ENCODE measurements around the gene NSF.
"Not testable (repeated sequence)": the region's sequence is repeated elsewhere in the genome, so short reads cannot be mapped to it uniquely, and the experiment has no call there.

NSF gene

DNA sequence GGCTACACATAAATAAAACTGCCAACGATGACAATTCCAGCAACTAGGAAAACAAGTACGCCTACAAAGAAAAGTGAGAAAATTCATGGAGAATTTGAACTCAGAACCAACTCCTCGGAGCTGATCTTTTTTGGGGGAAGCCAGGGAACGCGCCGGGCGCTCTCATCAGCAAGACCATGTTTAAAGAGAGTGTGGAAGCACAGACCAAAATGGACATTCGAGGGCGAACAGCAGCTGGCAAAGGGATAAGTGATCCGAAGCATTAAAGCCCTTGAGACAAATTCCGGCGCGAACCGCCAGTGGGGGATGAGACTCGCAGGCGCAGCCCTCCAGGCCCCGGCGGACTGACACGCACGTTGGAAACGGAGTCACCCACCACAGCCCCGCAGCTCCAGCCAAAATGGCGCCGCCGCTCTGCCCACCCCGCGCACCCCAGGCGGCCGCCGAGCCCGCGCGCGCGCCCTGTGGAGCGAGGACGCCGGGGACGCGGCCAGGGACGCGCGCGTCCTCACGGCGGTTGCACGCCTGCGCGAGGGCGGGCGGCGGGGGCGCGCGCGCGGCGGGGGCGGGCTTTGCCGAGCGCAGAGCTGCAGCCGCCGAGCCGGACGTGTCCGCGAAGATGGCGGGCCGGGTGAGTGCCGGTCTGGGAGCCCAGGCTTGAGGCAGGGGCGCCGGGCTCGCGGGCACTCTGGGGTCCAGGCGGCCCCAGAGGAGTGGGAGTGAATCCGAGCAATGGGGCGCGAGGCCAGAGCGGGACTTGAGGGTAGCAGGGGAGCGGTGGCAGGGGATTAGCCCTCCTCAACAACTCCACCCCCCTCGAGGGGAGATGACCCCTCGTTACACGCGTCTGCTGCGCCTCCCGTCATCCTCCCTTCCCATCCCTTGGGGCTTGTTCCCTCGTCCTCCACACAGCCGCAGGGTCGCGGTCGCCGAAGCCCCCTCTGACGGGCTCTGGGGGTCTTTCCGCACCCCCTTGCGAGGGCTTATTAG, at the start of gene NSF:
Gene NSF, plus strand, starts transcription at position 513 of the 990 bp plus-strand sequence. Its CDS starts 107 bp downstream, at position 620.
- not testable (repeated sequence) for DNase-seq (ENCODE audit: low read depth)

DNA sequence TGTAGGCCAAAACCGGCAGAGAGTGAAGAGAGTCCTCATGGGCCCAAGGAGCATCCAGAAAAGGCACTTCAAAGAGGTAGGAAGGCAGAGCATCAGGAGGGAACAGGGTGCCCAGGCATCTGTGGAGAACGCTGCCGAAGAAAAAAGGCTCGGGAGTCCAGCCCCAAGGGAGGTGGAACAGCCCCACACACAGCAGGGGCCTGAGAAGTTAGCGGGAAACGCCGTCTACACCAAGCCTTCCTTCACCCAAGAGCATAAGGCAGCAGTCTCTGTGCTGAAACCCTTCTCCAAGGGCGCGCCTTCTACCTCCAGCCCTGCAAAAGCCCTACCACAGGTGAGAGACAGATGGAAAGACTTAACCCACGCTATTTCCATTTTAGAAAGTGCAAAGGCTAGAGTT, 41.9 kb upstream of the NSF start:
- not testable (repeated sequence) for DNase-seq (ENCODE audit: low read depth)

DNA sequence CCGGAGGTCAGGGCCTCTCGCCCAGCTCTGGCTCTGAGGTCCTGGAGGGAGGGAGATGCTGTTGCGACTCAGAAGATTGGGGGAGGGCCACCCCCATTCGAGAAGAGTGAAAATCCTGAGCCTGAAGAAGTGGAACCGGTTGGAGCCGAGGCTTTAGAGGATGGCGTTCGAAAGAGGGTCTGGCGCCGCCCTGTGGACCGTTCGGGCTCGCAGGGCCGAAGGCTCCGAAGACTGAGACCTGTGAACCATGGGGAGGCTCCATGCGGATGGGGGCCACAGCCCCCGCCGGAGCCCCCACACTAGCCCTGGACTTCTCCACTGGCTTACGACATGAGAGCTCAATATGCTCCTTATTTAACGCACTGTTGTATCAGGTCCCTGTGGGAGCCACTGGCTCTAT, 31.3 kb upstream of the NSF start:
- DNase-seq (ENCODE audit: low read depth): not testable (repeated sequence)

DNA sequence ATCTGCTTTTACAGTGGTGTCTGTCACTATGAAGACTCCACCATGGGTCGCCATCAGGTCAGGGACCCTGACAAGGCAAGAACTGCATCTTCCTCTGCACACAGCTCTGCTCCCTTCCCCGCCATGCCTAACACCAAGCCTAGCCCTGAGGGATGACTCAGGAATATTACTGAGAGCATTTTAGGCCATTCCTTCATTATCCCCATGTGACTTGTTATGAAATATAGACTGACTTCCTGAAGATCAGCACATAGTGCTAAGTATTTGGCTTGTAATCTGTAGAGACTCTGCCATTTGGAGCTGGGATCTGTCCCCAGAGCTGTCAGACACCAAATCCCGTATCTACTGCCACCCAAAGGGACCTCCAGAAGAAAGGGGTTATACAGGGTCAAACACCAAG, 30.4 kb upstream of the NSF start:
- DNase-seq (ENCODE audit: low read depth): not testable (repeated sequence)

DNA sequence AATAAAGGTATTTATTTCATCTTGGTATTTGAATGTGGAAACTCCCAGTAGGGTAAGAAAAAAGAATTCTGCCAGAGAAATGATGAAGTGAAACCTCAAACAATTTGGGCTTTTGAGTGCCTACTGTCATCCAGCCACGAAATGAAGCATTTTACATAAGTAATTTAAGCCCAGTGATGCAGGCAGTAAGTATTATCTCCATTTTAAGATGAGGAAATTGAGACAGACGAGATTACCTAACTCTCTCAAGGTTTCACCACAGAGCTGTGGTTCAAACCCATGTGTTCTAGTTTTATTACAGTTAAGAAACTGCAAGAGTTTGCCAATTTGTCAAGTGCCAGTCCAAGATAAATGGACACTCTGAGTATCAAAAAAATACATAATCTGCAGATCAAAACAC, 24.2 kb upstream of the NSF start:
- DNase-seq (ENCODE audit: low read depth): not testable (repeated sequence)

DNA sequence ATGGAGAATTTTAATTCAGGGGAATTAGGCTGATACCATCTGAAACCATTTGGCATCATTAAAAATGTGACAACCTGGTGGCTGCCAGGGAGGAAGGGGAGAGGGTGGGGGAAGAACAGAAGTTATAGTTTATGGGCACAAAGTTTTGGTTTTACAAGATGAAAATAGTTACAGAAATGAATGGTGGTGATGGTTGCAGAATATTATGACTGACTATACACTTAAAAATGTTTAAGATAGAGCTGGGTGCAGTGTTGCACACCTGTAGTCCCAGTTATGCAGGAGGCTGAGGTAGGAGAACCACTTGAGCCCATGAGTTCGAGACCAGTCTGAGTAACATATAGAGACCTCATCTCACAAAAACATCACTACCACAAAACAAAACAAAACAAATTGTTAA, 23.5 kb upstream of the NSF start:
- DNase-seq (ENCODE audit: low read depth): not testable (repeated sequence)

DNA sequence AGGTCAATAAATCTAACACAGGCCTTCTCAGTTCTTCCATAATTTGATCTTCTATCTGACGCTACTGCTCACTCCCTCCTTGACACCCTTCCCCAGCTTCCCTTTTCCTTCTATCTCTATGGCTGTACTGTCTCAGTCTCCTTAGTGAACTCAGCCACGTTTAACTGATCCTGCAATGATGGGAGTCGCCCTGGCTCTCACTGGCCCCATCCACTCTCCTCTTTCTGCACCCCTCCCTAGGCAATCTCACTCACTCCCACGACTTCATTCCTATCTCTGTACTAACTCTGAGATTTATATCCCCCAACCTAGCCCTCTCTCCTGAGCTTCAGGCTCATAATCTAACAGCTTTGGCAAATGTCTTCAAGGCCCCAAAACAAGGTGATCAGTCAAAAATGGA, 18.7 kb upstream of the NSF start:
- DNase-seq (ENCODE audit: low read depth): not testable (repeated sequence)

DNA sequence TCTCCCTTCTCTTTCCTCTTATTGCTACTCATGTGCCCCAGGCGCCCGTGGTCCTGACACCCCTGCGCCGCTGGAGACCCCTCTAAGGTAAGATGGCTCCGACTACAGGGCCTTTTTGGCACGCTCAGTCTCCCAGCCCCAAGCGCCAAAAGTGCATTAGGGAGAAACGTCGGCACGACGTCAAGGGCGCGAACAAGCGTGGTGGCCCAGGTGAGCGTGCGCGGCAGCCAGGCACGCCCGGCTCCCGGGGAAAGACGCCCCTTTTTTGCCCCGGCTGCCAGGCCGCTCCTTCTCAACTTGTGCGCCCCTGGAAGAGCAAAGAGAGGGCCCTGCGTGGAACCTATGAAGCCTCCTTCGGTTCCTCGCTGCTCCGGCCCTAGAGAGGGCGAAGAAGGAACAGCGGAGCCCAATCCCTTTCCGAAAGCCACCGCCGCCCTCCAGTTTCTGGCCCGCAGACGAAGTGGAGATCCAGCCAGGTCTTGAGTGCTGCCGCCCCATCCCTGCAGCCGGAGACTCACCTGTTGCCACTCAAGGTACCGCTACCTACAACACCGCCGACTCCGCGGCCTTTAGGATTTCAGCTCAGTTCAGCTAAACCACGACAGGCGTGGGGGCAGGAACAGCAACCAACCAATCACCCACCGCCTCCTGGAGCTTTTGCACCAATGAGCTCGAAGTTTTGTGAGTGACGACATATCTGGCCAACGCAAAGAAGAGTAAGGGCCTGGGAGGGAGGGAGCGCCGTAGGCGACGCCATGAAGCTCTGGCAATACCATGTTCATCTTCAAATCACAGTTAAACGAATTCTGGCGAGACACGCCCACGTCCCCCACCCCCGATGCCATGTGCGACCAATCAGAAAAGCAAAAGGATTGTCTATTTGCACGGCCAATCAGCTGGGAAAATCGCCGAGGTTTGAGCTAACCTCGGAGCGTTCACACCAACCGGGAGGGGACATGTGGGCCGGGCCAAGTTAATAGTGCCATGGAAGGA, 11.1 kb upstream of the NSF start, which contains the start of gene ARL17A:
Gene ARL17A, minus strand, starts transcription at position 609 of the 993 bp plus-strand sequence. CDS start 3,369 bp downstream, outside the sequence.
- DNase-seq (ENCODE audit: low read depth): not testable (repeated sequence)

DNA sequence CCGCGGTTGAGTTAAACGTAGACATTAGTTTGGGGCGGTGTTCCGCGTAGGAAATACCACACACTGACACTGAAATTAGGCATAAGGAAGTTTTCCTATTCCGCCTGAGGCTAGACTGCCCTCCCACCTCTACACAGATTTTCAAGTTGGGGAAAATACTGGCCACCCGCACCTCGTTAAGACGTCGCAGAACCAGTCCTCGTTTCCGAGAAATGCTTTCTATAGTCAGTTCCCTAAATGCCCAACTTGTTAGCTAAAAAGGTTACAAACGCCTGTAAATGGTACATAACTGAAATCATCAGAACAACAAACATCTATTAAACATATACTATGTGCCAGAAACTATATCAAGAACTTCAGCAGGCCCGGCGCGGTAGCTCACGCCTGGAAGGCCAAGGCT, 10.4 kb upstream of the NSF start:
- not testable (repeated sequence) for DNase-seq (ENCODE audit: low read depth)

DNA sequence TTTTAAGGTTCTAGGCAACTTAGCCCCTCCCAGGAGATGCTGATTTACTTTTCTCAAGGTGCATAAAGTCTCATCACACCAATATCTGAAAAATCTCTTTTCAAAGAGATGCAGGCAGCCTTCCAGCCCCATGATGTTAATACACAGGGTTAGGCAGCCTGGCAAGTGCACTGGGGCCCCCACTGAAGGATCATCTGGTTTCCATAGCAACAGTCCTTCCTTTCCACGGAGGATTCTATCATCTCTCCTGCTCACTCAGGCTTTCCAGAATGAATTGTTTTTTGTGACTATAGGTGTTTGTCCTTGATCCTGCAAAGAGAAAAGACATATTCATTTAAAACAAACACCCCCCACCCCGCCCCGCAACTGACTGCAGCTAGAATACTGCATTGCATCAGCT, 5.0 kb upstream of the NSF start:
- DNase-seq (ENCODE audit: low read depth): not testable (repeated sequence)

DNA sequence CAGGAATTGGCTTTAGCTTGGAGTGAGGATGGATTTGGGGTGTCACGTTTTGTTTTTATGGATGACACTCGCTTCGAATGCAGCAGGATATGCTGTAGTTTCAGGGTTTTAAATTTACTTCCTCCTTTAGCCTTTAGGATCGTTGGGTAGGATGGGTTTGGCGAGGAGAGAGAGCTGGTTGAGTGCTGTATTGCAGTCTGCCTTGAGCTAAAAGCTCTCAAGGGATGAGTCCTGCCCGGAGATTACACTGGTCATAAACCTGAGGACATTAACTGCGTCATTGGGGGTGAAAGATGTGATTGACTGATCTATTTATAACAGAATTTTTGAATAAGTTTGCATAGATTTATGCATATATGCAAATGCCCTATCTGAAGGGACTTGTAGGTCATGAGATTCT, 863 bp downstream of the NSF start:
- not testable (repeated sequence) for DNase-seq (ENCODE audit: low read depth)

DNA sequence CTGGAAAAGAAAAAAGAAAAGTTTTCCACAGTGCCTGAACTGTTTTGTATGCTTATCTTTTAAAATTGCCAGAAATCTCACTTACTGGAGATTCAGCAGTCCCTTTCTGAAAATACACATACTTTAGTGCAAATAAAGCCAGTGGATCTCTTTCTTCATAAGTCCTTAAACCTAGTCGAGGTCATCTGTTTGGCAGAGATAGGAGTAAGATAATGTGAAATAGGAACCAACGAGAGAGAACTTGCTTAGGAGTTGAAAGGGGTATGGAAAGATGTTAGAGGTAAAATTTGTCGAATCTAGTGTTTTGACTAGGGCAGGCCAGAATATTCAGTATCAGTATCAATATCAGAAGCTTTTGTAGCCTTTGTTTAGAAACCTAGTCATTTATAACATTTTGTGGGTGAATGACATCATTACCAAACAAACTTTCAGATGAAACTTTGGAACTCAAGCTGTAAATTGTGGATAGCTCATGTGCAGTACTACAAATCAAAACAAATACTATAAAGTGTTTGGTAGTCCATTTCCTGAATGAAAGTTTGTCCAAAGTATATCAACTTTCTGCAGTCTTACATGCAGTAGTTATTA, 8.0 kb downstream of the NSF start:
- DNase-seq (ENCODE audit: low read depth): not testable (repeated sequence)

DNA sequence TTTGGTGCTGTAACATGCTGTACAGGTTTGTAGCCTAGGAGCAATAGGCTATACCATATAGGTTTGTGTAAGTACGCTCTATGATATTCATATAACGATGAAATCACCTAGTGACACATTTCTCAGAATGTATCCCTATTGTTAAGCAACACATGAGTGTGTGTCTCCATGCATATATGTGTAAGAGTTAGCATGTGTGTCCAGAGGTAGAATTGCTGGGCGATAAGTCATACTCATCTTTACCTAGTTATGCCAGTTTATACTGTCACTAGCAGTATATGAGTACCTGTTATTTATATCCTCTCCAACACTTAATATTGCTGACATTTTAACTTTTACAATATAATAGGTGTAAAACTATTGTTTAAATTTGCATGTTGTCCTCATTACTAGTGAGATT, 10.3 kb downstream of the NSF start:
- not testable (repeated sequence) for DNase-seq (ENCODE audit: low read depth)

DNA sequence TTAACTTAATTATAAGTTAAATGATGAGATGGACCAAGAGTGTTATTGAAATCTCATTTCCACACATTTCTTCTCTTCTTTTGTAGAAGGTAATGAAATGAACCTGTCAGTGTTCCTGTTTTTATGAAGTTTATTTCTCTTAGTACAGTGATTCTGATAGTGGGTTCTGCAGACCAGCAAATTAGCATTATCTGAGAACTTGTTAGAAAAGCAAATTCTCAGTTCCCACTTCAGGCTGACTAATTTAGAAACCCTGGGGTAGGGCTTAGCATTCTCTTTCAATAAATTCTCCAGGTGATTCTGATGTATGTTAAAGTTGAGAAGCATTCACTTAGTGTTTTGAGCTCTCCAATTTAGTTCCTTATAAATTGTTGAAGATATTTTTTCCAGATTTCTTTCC, 12.7 kb downstream of the NSF start:
- DNase-seq (ENCODE audit: low read depth): not testable (repeated sequence)

DNA sequence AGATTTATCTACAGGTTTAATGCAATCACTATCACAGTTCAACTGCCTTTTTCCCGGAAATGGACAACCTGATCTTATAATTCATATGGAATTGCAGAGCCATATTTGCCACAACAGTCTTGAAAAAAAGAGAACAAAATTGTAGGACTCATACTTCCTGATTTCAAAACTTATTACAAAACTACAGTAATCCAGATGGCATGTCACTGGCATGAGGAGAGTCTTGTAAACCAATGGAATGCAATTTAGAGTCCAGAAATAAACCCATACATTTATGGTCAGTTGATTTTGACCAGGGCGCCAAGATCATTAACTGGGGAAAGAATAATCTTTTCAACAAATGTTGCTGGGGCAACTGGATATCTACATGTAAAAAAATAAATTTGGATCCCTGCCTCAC, 20.8 kb downstream of the NSF start:
- DNase-seq (ENCODE audit: low read depth): not testable (repeated sequence)

DNA sequence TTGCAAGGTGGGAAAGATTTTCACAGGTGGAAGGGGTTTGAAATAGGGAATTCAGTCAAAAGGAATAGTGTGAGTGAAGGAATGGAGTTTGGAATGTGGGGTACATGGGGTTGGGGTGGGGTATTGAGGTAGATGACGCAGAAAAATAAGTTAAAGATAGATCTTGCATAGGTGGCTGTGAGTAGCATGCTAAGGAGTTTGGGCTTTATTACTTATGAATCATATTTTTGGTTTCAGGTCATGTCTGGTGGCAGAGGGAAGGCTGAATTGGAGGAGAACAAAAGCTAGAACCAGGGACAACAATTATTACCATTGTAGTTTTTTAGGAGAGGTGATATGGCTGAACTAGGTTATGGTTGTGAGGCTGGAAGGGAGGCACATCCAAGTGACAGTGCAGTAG, 23.4 kb downstream of the NSF start:
- not testable (repeated sequence) for DNase-seq (ENCODE audit: low read depth)

DNA sequence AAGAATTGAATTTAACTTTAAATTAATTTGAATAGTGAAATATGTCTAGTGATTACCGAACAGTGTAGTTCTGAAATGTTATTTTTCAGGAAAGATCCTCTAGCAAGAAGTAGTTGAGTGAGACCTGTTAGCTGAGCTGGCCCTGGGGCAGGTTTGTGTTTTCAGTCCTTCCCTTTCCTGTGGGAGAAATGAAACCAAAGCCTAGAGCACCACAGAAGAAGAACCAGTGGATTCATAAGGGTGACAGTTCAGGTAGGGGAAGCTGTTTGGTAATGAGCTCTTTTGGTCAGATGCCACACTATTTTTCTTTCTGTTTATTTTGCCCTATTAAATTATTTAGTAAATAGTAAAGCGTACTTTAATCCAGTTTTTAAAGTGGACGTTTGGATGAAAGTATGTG, 26.7 kb downstream of the NSF start:
- not testable (repeated sequence) for DNase-seq (ENCODE audit: low read depth)

DNA sequence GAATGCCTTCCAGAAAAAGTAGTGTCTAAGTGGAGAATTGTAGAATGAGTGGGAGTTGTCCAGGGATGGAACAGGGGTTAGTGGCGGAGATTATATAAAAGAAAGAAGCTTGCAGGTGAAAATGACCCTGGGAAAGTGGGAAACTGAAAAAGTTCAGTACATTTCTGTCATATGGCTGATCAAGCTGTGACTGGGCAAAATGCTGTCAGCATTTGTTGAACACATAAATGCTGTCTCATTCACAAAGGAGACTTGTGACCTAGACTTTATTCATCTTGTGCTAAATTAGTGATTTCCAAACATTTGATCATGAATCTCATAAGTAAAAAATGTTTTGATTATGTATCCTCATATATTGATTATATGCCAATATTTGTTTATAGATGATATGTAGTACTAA, 28.5 kb downstream of the NSF start:
- not testable (repeated sequence) for DNase-seq (ENCODE audit: low read depth)

DNA sequence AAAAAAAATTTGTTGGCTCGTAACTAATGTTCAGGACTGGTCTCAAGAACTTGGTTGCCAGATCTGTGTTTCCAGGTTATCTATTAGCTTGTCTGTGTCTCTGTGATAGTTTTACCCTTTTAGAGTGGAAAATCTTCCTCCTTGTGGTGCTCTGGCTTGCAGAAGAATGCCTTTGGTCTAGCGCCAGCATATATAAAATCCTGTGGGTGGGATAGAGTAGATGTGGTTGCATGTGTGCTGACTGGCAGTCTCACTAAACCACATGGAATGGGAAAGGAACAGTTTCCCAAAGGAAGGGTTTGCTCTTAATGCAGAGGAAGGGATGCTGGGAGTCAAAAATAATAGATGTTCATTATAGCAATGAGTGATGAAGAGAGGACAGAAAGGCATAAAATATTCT, 33.3 kb downstream of the NSF start:
- not testable (repeated sequence) for DNase-seq (ENCODE audit: low read depth)

DNA sequence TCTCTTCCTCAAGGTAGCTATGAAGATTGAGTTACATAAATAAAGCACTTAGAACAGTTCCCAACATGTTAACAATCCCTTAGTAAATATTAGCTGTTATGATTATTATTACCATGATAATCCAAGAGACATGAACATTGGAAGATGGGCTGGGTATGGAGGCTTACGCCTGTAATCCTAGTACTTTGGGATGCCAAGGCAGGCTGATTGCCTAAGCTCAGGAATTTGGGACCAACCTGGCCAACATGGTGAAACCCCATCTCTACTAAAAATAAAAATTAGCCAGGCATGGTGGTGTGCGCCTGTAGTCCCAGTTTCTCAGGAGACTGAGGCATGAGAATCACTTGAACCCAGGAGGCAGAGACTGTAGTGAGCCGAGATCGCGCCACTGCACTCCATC, 34.3 kb downstream of the NSF start:
- not testable (repeated sequence) for DNase-seq (ENCODE audit: low read depth)

DNA sequence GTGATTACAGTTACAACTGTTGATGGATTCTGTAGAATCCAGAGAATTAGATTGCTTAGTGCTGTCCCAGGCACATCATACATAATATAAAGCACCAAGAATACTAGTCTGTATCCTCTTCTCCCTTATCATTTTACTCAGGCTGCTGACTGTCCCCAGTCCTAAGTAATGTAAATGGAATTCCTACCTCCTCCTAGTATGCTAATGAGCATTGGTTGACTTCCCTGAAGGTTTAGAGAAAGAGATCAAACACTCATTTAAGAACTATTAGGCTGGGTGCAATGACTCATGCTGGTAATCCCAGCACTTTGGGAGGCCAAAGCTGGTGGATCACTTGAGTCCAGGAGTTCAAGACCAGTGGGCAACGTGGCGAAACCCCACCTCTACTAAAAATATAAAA, 37.0 kb downstream of the NSF start:
- DNase-seq (ENCODE audit: low read depth): not testable (repeated sequence)

Data from ELR (cell line).